Hematopoietic multipotent progenitor cell treated with erythropoietin and hydrocortisone succinate and interleukin-3 and kit ligand, for 4 days (in vitro differentiated cells): ENCODE measurements around the gene RET.

Source experiments
- DNase-seq: peaks from one replicate; pipeline ENCODE4 v3.0.0-alpha.2; 2015

Gene RET

GRCh38 chr10:43123361-43124093, 46.7 kb downstream of the RET start:
- DNase-seq = no peak

DNA sequence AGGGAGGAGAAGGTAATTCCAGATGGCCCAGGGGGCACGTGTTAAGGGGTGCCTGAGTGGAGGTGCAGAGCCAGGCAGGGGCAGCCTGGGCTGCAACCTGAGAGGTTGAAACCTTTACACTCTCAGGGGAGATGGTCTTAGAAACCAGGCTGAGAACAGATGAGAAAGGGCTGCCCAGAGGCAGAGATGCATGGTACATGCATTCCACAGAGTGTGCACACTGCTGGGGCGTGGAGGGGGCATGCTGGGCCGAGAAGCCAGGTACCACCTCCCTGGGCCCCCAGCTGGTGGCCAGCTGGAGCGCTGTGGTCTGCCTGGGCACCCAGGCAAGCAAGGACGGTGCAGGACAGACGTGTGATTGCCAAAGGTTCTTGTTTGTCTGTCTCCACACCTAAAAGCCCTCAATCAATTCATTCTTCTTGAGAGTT, 47.2 kb downstream of the RET start:
- no peak for DNase-seq

DNA sequence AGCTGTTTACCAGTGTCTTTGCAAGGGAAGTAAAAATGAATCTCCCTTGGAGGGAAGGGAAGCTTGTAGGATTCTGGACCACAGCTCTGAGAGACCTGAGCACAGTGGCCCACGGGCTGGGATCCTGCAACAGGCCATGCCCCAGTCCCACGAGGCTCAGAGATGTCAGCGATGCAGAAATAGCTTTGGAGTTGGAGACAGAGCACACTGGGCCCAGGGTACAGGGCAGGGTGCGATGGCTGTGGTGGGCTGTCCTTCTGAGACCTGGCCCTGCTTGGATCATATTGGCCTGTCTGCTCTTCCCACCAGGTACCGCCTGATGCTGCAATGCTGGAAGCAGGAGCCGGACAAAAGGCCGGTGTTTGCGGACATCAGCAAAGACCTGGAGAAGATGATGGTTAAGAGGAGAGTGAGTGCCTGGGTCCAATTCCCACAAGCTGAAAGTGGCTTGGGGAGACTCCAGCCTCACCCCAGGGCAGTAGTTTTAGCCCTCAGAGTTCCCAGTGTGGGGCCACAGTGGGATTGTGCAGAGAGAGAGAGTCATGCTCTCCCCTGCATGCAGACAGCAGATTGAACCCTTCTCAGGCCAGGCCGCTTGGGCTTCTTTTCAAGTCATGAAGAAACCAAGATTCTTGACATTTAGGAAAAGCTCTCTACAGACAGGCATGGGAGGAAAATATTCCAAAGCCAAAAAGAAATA, 47.9 kb downstream of the RET start:
- DNase-seq = no peak

GRCh38 chr10:43125274-43125845, 48.5 kb downstream of the RET start:
- DNase-seq = no peak

DNA sequence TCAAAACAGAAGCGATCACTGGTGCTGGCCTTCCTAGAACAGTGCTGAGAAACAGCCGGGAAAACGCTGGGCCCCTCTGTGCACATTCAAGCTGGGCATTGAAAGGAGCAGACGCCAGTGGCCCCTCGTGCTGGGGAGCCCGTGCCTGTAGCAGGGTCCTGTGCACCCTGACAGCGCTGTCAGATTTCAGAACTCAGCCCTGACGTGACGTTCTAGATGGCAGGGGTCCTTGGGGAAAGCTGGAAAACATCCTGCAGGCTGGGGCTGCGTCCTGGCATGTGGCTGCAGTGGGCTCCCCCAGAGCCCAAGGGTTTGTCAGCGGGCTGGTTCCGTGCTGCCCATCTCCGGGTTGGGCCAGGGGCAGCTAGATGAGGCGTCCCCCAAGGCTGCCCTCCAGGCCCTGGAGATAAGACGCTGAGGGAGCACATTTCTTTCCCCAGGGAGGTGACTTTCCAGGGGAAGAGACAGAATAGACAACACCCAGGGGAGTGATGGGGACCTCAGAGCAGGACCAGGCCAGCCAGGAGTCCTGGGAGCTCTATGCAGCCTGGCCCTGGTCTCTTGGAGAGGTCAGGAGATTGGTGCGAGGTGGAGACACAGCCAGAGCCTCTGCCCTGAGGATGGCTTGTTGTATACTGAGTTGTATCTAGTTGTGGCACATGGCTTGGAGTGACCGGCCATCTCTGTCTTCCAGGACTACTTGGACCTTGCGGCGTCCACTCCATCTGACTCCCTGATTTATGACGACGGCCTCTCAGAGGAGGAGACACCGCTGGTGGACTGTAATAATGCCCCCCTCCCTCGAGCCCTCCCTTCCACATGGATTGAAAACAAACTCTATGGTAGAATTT, 49.2 kb downstream of the RET start:
- no peak for DNase-seq

- DNase-seq = no peak
These were observed 50.0 kb downstream of the RET start for GRCh38 chr10:43126759-43127424.

DNA sequence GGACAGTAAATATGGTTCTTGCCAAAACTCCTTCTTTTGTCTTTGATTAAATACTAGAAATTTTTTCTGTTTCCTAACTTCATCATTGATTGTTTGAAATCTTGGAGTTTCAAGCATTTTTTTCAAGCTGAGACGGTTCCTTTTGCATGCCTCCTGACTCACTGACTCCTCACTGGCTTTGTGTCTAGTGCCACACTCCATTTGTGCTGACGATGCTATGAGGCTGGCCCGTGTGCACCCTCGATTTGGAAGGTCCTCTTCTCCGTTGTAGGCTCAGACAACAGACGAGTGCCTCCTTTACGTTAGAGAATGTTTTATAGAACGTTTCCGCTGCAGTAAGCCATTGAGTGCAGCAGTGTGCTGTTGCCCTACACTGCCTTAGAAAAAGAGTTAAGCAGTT, 50.6 kb downstream of the RET start:
- no peak for DNase-seq

DNA sequence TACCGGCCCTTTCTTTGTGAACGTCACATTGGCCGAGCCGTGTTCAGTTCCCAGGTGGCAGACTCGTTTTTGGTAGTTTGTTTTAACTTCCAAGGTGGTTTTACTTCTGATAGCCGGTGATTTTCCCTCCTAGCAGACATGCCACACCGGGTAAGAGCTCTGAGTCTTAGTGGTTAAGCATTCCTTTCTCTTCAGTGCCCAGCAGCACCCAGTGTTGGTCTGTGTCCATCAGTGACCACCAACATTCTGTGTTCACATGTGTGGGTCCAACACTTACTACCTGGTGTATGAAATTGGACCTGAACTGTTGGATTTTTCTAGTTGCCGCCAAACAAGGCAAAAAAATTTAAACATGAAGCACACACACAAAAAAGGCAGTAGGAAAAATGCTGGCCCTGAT, 51.5 kb downstream of the RET start:
- DNase-seq = no peak

DNA sequence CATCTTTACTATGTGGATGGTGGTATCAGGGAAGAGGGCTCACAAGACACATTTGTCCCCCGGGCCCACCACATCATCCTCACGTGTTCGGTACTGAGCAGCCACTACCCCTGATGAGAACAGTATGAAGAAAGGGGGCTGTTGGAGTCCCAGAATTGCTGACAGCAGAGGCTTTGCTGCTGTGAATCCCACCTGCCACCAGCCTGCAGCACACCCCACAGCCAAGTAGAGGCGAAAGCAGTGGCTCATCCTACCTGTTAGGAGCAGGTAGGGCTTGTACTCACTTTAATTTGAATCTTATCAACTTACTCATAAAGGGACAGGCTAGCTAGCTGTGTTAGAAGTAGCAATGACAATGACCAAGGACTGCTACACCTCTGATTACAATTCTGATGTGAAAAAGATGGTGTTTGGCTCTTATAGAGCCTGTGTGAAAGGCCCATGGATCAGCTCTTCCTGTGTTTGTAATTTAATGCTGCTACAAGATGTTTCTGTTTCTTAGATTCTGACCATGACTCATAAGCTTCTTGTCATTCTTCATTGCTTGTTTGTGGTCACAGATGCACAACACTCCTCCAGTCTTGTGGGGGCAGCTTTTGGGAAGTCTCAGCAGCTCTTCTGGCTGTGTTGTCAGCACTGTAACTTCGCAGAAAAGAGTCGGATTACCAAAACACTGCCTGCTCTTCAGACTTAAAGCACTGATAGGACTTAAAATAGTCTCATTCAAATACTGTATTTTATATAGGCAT, 52.3 kb downstream of the RET start:
- DNase-seq = peak; percentile 91

- peak; percentile 36 for DNase-seq
These were observed 53.9 kb downstream of the RET start for GRCh38 chr10:43130770-43131171.

- DNase-seq = no peak
These were observed 54.4 kb downstream of the RET start for GRCh38 chr10:43131256-43131655.

GRCh38 chr10:43131906-43132305, 55.0 kb downstream of the RET start:
- no peak for DNase-seq

DNA sequence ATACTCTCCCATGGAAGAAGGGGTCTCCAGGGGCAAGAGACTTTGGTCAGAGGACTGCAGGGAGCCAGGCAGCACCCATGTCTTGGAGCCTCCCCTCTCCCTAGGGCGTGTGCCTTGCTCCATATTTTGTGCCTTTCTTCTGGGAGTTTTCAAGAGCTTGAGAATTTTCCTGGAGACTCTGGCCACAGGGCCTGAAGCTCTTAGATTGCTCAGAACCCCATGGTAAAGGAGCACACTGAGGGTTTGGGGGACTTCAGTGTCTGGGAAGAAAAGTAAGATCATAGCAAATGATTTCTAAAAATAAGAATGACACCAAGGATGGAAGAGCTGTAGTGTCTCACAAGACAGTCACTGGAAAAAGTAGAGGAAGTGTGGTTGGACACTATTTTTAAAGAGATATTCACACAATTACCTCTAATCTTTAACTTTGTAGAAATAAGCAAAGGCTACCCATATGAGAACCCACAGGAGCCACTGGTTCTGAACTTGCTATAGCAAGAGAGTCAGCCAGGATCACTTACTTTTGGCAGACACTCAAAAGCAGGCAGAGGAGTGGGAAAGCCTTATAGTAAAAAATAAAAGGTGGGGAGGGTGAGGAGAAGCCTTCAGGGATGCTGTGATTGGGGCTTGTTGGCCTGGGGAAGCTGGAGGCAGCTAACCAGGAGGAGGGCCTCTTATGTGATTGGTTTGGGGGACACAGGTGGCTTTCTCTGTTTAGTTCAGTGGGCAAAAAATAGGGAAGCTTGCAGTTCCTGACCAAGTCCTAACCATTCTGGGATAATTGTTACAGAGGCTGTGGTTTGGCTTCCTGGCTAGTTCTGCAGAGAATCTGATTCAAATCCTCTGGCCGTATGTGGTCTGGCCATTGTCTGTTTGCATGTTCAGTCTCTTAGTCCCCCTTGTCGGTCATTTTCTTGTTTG, 56.3 kb downstream of the RET start:
- no peak for DNase-seq

DNA sequence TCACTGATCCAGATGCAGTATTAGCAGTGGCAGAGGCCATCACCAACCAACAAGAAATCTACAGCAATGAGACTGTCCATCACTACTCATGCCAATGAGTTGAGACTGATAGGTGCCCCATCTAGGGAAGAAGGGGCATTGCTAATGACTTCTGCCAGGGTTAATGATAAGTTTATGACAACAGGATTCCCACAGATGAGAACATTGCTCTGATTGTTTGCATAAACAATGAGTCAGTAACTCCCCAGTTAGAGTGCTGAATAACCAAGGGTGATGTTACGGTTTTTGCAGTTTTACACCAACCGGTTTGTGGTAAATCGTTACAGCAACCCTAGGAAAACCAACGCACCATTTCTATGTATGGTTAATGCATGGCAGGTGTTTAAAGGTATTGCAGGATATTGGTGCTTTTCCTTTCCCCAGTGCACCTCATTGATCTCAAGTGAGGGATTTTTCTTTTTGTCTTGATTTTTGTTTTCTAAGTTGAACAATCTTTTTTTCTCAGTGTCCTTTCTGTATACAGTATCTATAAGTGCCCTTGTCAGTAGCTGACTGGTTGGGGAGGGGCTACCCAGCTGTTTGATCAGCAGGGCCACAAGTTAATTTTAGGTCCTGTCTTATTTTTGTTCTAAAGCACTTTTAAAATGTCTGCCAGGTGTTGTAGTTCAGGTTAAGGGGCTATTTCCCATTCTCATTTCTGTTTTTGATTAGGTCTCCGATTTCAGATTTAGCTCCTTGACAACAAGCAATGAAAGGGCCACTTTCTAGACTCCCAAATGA, 57.4 kb downstream of the RET start:
- no peak for DNase-seq

- DNase-seq = no peak
These were observed 58.2 kb downstream of the RET start for GRCh38 chr10:43135064-43135463.

- no peak for DNase-seq
These were observed 58.8 kb downstream of the RET start for GRCh38 chr10:43135656-43136055.

DNA sequence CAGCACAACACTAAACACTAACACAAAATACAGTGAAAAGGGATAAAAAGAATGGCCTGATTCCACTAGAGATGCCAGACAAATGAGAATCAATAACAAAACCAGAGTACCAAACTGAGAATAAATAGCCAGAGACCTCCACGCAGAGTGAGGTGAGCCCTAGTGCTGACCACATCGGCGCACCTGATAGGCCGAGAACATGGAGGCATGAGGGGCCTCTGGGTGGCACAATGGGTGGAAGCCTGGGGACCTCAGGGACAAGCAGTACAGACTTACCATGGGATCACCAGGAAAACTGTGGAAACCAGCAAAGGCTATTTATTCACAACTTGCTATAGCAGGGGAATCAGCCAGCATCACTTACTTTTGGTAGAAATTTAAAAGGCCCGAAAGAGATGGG, 59.6 kb downstream of the RET start:
- no peak for DNase-seq

DNA sequence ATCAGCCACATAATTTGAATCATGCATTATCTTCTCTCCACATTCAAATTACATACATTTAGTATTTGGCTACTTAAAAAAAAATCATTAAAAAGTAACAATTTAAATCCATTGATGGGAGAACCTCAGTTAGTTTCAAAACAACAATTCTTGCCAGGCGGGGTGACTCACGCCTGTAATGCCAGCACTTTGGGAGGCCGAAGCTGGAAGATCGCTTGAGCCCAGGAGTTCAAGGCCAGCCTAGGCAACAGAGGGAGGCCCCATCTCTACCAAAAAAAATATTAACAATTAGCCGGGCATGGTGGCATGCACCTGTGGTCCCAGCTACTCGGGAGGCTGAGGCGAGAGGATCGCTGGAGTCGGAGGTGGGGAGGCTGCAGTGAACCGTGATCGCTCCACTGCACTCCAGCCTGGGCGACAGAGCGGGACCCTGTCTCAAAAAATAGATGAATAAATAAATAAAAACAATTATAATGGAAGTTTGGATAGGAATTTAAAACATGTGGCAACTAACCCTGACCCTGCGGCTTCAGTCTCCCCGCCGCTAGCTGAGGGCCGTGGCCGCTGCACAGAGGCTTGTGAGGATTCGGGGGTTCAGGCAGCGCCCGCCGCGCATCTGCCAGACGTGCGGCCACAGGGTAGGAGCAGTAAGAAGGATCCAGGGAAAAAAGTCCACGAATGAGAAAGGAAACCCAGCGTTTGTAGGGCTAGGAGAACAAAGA, 60.3 kb downstream of the RET start:
- DNase-seq = no peak

- DNase-seq = peak; percentile 61
These were observed 60.8 kb downstream of the RET start for GRCh38 chr10:43137717-43138020.
